HG02970 (cell line): Measurements from ENCODE around the gene ITPKB.

ENCODE experiments used
- ATAC-seq: cut with Tn5 transposase; IDR thresholded peaks from one replicate; pipeline ENCODE4 v1.9.1; 2021; ENCODE audit warnings: mild to moderate bottlenecking, moderate library complexity, moderate number of reproducible peaks; ENCODE audit not compliant: unreplicated experiment, low FRiP score

ITPKB gene

GRCh38 chr1:226688056-226688748, 50.9 kb downstream of the ITPKB start:
- ATAC-seq: no peak

- no peak for ATAC-seq
Measured at GRCh38 chr1:226687426-226687825, 51.7 kb downstream of the ITPKB start.

- no peak for ATAC-seq
Measured at GRCh38 chr1:226686440-226687425, 52.3 kb downstream of the ITPKB start.

DNA sequence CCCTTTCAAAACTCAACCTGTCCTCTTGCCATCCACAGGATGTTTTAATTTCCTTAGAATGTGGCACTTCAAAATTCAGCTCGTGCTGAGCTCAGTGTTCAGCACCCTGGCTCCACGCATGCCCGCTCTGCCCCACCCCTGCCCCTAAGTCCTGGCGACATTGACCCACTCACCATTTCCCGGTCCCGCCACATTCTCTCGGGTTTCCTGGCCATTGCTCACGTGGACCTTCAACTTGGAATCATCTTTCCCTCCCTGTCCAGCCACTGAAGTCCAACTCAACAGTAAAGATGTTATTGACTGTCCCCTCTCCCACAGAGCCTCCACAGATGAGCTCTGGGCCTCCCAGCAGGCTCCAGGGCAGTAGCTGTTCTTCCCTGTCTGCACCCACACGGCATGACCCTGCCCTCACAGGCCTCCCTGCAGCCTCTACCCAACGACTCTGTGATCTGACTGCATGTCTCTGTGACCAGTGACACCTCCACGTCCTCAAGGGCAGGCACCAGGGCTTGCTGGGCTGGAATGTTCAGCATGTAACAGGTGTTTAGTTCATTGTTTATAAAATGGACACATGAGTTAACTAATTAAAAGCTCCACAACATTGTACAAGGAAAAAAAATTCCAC, 53.8 kb downstream of the ITPKB start:
- no peak for ATAC-seq

GRCh38 chr1:226684026-226684425, 55.1 kb downstream of the ITPKB start:
- ATAC-seq: no peak

- ATAC-seq: no peak
Measured at GRCh38 chr1:226682871-226683814, 55.9 kb downstream of the ITPKB start.

GRCh38 chr1:226681652-226682493, 57.2 kb downstream of the ITPKB start:
- no peak for ATAC-seq

- no peak for ATAC-seq
Measured at GRCh38 chr1:226680653-226681052, 58.4 kb downstream of the ITPKB start.

- peak; percentile 44 for ATAC-seq
Measured at GRCh38 chr1:226679853-226680516, 59.1 kb downstream of the ITPKB start.

DNA sequence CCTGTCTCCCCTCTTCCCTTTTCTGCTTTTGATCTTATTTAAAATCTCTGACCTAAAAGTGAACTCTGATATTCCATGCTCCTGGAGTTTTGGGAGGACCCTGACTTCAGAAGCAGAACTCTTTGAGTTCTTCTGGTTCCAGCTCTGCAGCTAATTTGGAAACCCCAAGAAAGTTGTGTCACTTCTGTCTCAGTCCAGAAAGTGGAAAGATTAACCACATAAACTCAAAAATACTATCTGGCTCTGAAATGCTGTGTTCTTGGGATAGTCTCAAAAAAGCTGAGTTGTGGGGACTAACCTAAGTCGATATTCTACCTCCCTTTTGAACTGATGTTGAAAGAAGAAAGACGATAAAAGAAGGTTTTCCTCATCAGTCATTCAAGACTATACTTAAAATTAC, 59.8 kb downstream of the ITPKB start:
- no peak for ATAC-seq

- no peak for ATAC-seq
Measured at GRCh38 chr1:226678701-226679100, 60.4 kb downstream of the ITPKB start.

DNA sequence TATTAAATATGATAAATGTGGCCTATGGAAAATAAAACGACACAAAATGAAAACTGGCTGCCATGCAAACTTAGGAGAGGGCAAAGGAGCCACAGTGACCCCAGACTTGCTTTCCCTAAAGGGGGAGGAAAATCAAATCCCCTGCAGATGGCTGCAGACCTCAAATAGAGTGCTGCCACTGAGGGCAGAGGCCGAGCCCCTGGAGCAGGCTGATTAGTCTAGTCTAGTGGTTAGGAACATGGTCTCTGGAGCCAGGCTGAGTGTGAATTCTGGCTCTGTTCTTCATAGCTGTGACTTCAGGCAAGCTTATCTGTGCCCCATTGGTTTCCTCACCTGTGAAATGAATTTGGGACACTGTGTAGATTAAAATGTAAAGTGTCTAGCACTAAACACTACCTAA, 60.8 kb downstream of the ITPKB start:
- no peak for ATAC-seq

DNA sequence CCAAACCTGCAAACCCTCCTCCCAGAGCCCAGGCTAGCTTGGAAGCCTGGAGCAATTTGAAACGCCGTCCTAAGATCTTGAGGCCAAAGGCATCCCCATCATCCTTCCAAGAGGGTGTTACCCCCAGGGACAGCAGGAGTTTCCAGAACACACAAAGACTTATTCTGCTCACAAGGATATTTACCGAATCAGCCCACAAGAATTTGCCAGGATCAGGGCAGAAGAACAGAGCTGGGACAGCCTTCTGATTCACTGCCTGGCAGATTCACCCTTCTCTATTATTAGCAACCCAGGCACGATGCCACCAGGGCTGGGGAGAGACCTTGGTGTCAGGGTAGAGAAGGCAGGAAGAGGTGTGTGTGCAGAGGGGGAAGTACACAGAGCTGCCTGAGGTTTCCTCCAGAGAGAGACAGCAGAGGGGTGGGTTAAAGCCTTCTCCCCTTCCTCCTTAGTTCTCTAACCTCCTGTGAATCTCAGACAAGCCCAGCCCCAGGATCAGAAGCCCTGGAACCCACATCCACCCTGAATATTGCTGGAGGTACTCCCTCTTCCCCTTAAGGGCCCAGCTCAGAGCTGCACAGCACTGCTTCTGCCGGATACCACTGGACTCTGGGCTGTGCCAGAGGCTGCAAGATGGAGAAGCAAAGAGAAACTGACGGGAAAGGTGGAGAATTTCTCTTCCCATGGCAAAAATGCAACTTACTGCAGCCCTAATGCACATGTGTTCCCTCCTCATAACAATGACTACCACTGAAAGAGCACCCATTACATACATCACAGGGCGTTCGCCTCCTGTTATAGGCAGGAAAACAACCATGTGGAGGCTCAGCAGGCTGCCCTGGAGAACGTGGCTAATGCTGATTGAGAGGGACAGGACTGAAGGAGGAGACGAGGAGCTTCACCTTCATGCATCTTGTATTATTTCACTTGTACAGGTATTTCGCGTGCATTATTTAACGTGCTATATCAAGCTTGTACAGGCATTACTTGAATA, 61.8 kb downstream of the ITPKB start:
- ATAC-seq: no peak

DNA sequence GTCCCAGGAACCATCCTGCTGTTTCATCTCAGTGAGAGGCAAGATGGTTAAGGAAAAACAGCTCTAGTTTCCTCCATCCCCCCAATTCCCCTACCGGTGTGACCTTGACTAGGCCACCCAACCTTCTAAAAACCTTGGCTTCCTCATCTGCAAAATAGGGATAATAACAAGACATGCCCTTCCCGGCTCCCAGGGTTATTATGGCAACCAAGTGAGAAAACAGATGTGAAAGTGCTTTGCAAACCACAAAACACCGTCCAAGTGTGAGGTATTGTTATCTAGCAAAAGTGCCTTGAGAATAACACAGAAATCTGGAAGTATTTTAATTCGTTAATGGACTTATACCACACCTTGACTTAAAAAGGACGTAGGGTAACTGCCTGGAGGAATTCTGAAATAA, 62.7 kb downstream of the ITPKB start:
- no peak for ATAC-seq

DNA sequence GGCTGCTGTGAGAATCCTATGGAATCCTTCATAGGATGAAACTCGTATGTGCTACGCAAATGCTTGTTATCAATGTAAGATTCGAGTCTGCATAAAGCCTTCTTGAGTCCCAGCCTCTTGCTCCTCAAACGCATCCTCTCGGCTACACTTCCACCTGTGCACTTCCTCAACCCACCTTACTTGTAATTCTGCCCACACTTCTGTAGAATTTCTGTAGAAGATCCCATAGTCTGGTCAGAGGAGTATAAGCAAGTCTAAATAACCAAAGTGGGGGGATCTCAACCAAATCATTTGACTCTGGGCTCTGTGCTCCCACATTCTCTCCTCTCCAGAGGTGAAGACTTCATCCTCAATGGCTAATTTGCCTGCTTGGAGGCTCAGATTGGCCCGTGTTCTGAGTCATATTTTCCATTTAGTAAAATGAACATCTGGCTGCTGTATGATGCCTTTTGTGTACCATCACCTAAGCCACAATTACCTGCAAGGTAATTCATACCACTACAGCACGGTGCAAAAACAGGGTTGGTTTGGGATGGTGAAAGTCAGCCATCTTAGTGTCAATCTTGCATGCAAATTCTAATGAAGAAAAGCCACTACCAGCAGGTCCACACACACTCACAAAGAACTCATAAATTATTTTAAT, 63.2 kb downstream of the ITPKB start:
- no peak for ATAC-seq

- ATAC-seq: peak; percentile 74
Measured at GRCh38 chr1:226674892-226675714, 64.0 kb downstream of the ITPKB start.
